ENCODE data around the gene HES6.
"Not testable (repeated sequence)": the region's sequence is repeated elsewhere in the genome, so short reads cannot be mapped to it uniquely, and the experiment has no call there.

HES6 gene

DNA sequence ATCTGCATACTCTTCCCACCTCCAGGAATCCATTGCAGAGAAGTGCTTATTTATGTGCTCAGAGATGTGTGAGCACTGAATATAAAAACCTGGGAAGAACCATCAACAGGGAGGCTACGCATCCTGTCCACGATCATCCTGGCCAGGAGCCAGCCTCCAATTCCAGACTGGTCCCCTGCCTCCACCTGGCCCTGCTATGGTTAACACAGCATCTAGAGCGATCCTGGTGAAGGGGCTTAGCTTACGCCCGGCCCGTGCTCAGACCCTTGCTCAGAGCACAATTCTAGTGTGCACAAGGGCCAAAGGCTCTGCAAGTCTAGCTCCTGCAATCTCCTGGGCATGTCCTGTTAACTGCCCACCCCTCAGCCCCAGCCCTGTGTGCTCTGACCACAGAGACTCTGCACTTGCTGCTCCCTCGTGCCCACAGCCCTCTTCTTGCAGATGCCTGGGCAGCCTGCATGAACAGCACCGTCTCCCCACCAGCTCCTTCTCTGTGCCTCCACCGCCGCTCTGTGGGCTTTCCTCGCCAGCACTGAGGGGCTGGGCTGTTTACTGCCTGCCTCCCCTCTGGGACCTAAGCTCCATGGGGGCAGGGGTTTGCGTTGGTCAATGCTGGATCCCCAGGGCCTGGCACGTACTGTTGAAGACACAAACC is 42.1 kb upstream of the HES6 start:
- TF ChIP-seq POLR2A (IDR thresholded peaks at IDR 0.05; ENCODE audit: low read length) (no peak), GATA1 (IDR thresholded peaks at IDR 0.05; ENCODE audit: low read depth, low read length) (no peak)
- no peak for DNase-seq

DNA sequence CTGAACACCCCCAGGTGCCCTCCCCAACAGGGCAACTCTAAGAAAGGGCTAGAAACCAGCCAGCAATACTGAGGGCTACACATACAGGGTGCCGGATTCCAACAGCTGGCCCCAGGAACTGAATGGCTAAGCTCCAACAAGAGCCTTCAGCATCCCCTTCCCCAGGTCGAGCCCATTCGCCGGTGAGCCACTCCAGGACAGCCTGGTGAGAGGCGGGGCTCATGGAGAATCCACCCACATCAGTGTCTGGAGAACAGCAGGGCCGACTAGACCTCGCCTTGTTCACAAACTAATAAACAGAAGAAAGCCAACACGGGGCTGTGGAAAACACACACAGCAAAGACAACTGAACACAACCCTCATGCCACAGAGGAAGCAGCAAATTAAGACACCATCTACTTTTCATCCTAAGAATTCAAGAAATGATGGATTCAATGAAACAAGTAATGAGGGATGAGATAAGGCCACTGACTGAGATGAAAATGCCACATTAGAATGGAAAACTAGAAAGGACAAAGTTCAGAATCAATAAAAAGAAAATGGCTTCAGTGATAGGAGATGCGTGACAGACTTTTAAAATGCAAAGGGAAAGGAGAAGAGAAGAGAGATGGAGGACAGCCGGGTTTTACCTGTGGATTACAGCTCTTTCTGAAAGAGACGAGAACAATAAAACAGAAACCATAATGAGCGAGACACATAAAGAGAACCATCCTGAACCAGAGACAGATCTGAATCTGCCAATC is 40.4 kb upstream of the HES6 start:
- TF ChIP-seq POLR2A (IDR thresholded peaks at IDR 0.05; ENCODE audit: low read length): no peak
- DNase-seq: no peak

DNA sequence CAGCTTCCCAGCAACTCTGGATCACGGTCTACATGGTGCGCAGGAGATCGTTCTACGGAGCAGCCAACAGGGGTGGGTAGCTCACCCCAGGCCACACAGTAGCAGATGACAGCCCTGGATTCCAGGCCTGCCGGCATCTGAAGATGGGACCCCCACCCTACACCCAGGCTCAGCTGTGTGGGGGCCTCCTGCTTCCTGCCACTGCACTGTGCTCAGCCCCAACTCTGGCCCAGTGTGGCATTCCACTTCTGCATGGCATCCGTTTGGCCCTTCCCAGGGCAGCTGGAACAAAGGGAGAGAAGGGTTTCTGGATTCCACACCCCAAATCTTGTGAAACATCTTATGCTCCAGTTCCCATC is 39.5 kb upstream of the HES6 start:
- TF ChIP-seq GATA1 (IDR thresholded peaks at IDR 0.05; ENCODE audit: low read depth, low read length) (no peak), POLR2A (IDR thresholded peaks at IDR 0.05; ENCODE audit: low read length) (no peak)
- DNase-seq: no peak

DNA sequence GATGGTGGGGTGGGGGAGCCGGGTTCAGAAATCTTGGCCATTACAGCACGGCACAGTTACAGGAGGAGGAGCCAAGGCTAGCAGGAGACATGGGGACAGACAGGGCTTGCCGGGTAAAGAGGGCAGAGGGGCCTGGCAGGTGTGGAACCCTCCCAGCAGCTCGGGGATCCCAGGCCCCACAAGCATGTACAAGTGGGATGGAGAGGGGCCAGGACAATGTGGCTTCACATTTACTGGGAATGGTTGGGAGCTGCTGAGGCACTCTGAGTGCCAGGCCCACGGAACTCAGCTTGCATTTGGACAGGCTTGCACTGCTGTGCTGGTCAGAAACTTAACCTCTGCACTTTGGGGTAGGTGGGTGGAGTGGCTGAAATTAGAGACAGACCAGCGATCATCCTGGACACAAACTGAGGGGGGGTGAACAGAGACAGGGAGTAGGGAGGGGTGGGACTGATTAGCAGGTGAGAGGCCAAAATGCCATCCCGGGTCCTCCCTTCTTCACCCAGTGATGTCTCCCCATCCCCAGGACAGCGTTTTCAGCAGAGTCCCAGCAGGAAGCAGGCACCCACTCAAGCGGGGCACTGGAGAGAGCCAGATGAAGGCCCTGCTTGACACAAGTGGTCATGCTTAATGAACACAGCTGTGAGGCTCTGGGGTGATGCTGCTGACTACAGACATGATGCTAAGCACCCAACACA is 38.9 kb upstream of the HES6 start:
- no peak for TF ChIP-seq POLR2A (IDR thresholded peaks at IDR 0.05; ENCODE audit: low read length)
- TF ChIP-seq GATA1 (IDR thresholded peaks at IDR 0.05; ENCODE audit: low read depth, low read length): no peak
- DNase-seq: no peak

DNA sequence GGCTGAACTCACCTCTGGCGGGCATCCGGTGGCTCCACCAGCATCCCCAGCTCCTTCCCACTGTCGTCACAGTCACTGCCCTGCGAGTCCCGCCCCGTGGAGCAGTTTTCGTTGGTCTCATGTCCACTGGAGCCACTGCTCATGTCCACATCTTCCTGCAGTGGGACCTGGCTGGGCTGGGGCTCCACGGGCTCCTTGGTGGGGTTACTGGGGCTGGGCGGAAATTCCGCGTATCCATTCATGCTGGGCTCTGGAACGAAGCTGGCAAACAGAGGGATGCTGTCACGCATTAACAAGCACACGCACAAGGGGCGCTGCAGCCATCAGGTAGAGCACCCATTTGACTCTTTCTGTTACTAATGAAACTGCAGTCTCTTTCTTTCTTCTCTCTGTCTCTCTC is 37.9 kb upstream of the HES6 start:
- DNase-seq: no peak
- TF ChIP-seq GATA1 (IDR thresholded peaks at IDR 0.05; ENCODE audit: low read depth, low read length): no peak
- no peak for TF ChIP-seq POLR2A (IDR thresholded peaks at IDR 0.05; ENCODE audit: low read length)

DNA sequence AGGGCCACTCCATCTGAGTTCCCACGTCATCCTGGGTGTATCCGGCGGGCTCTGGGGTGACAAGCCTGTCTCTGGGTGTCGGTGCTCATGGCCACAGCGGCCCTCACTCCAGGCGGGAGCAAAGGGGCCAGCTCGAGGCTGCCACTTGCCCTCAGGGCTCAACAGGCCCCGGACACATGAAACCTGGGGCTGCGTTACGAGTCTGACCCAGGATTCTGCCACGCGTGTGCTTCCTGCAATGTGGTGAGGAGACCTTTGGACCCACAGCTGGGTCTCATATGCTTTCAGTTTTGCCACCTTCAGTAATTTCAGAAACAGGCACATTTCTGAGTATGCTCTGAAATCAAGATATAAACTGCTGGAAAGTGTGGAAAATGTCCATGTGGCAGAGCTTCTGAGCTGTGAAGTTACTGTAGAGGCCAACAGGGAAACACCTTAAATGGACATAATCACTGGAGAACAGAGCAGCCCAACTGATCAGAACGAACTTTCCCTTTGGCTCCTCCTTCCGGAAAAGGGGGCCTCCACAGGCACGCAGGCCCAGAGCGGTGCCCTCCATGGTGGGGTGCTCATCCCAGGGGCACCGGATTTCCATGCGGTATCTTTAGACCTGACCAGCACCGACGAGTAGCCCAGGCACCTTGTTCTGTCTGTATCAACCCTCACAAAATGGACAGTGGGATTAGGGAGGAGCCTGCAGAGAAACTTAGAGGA is 34.5 kb upstream of the HES6 start:
- no peak for DNase-seq
- TF ChIP-seq GATA1 (IDR thresholded peaks at IDR 0.05; ENCODE audit: low read depth, low read length) (no peak), POLR2A (IDR thresholded peaks at IDR 0.05; ENCODE audit: low read length) (no peak)

DNA sequence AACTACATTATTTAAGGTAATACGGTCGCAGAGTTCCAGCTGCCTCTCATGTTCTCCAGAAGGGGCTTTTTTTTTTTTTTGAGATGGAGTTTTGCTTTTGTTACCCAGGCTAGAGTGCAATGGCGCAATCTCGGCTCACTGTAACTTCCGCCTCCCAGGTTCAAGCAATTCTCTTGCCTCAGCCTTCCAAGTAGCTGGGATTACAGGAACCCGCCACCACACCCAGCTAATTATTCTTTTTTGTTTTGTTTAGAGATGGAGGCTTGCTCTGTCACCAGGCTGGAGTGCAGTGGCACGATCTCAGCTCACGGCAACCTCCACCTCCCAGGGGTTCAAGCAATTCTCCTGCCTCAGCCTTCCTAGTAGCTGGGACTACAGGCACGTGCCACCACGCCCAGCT is 33.6 kb upstream of the HES6 start:
- not testable (repeated sequence) for DNase-seq

DNA sequence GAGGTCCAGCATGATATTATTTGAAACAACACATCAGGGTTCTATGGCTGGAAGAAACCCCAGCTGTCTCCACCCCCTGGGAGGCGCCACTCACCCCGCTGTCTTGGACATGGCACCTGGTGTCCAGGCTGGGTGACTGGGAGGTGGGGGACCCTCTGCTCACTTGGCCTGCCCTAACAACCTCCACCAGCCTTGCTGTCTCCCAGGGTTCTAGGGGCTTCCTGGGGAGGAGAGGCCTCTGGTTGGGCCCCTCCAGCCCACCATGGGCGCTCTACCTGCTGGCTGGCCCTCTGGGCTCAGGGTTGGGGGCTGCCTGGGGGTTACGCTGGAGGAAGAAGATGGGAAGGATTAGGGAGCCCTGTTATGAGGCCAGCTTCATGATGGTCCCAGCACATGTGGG is 32.3 kb upstream of the HES6 start:
- TF ChIP-seq POLR2A (IDR thresholded peaks at IDR 0.05; ENCODE audit: low read length): no peak
- no peak for DNase-seq

DNA sequence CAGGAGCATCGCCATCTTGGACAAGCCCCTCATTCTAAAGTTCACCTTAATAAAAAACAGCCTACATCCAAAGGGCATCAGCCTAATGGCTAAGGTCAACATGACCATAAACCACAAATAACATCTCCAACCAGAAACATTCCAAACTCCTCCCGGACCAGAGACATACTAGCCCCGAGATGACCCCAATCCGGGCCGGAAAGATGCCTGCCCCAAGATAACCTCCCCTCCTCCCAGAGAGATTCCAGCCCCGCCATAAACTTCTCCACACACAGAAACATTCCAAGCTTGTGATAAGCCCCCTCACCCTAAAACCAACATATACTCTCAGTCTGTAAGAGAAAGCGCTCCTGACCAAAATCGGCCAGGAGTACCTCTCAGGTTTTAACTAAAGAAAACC is 31.8 kb upstream of the HES6 start:
- not testable (repeated sequence) for DNase-seq

DNA sequence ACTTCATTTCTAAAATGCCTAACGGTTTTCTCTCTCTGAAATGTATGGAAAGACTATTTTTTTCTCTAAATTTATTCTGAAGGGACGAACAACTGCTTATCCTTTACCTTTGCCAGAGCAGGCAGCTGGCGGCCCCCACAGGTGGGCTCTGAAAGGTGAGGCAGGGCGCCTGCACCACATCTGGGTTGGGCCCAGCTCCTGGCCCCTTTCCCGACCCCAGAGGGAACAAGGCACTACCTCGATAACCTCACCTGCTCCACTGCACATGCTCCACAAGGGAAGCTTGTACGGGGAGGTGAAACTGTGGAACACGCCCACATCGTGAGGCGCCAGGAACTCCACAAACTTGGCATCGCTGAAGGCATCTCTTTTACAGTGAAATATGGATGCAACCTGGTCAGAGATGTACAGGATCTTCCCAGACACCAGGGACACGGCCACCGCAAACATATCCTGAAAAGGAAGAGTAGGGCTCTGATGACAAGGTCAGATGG is 31.3 kb upstream of the HES6 start:
- TF ChIP-seq POLR2A (IDR thresholded peaks at IDR 0.05; ENCODE audit: low read length) (no peak), GATA1 (IDR thresholded peaks at IDR 0.05; ENCODE audit: low read depth, low read length) (no peak)
- DNase-seq: no peak

DNA sequence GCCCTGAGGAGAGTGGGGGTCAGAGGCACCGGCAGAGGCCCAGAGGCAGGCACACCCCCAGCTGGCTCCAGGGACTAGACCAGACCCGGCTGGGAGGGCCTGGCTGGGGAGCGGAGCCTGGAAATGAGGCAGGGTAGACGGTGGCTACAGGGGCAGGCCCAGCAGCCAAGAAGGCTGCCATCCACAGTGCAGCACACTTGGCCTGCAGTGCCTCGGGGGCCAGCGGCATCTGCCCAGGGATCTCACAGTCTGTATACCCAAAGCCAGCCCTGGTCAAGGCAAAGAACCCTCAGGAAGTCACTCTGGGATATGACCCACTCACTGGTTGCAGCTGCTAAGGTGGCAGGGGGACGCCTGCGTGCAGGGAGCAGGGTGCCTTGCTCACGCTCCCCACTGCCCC is 30.8 kb upstream of the HES6 start:
- no peak for DNase-seq
- TF ChIP-seq POLR2A (IDR thresholded peaks at IDR 0.05; ENCODE audit: low read length) (no peak), GATA1 (IDR thresholded peaks at IDR 0.05; ENCODE audit: low read depth, low read length) (no peak)

DNA sequence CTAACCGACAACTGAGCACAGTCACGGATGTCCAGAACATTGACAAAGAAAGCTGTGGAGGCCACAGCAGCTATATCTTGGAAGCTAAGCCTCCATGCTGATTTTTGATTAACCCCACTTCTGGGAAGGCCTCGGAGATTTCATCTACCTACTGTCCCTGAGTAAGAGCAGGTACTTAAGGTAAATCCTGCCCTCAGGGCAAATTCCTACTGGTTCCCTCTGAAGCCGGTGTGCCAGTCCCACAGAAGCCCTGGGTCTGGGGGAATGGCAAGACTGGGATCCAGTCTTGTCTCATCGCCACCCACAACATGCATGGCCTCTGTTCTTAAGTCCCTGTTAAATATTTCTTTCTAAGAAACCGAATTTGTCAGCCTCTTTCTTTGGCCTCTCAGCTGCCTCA is 29.9 kb upstream of the HES6 start:
- TF ChIP-seq POLR2A (IDR thresholded peaks at IDR 0.05; ENCODE audit: low read length) (no peak), GATA1 (IDR thresholded peaks at IDR 0.05; ENCODE audit: low read depth, low read length) (no peak)
- DNase-seq: no peak

DNA sequence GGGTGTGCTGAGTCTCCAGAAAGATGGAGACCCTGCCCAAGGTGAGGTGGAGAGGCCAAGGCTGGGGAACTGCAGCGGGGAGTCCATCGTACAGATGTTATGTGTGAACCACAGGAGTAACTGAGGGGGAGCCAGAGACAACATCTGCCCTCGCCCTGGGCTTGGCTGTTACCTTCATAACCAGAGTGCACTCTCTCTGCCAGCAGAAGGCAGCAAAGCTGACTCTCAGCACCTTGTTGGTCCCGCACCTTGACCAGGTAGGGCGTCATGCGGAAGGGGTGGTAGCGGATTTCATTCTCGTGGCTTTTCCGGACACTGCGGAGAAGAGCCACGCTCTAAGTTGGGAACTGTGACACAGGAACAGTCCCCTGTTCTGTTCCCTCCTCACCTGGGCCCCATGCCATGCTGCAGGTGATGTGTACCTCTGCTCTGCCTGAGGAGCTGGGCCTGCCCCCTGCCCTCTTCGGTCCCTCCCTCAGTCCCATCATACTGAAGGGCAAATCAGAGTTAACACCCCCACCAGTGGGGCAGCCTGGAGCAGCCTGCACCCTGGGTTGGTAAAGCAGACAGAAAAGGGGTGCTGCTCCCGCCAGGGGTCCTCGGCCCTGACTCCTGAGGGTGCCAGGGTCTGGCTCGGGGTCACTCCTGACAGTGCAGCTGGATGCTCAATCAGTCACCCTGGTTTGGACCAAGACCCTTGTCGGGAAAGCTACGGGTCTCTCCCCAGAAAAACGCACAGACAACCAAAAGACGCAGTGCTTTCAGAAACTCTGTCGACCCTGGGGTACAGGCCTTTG is 28.2 kb upstream of the HES6 start:
- TF ChIP-seq POLR2A (IDR thresholded peaks at IDR 0.05; ENCODE audit: low read length): no peak
- no peak for TF ChIP-seq GATA1 (IDR thresholded peaks at IDR 0.05; ENCODE audit: low read depth, low read length)
- DNase-seq: no peak

DNA sequence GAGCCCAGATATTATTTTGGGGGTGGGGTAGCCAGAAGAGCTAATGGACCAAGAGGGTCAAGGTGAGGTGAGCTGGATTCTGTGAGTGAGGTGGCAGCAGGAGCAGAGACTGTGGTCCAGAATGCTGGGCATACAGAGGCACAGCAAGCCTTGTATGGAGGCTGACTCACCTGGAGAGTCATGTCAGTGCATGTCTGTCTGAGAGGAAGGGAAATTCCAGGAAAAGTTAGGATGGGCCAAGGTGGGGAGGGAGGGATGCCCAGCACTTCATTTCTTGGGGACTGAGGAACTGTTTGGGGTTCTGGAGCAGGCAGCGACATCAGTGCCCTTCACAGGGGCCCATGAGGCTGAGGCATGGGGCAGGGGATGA is 27.5 kb upstream of the HES6 start:
- DNase-seq: no peak
- TF ChIP-seq GATA1 (IDR thresholded peaks at IDR 0.05; ENCODE audit: low read depth, low read length) (no peak), POLR2A (IDR thresholded peaks at IDR 0.05; ENCODE audit: low read length) (no peak)
